CD4-positive, alpha-beta T cell treated with Interleukin-15 for 1 hour (primary cell): ENCODE data around the gene CPE.

Experiments used
- DNase-seq: peaks from one replicate; pipeline ENCODE4 v3.0.0-alpha.2; 2020

CPE gene

GRCh38 chr4:165367040-165367439 lies 11.8 kb upstream of the CPE start:
- DNase-seq, result no peak

DNA sequence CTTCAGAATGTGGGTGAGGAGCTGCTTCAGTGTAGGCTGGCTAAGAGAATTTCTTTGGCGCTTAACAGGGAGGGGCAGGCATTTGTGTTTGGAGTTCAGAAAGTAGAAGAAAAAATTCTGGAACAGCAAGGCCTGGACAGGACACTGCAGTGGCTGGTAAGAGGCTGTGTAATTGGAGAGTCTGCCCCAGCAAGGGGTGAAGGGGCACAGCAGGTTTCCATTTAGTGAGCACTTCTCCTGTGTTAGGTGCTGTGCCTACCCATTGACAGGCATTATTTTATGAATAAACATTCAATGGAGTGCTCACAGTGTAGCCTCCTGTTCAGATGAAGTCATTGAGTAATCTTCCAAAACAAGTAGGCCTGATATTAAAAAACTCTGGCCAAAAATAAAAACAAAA lies 10.7 kb upstream of the CPE start:
- no peak for DNase-seq

DNA sequence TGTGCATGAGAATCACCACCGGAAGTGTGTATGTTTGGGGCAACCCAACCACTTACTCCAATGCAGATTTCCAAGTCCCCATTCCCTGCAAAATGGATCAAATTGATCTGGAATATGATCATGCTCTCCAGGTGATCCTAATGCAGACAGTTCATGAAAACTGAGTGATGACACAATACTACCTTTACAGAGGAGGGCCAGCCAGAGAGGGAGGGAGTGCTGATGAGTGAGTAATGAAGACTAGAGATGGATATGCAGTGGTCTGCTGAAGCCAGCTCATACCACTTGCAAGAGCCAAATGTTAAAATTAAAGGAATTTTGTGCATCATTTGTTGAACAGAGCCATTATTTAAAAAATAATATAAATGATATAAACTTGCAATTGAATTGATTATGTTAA lies 10.2 kb upstream of the CPE start:
- DNase-seq, result no peak

GRCh38 chr4:165369522-165369921 lies 9.3 kb upstream of the CPE start:
- DNase-seq, result no peak

DNA sequence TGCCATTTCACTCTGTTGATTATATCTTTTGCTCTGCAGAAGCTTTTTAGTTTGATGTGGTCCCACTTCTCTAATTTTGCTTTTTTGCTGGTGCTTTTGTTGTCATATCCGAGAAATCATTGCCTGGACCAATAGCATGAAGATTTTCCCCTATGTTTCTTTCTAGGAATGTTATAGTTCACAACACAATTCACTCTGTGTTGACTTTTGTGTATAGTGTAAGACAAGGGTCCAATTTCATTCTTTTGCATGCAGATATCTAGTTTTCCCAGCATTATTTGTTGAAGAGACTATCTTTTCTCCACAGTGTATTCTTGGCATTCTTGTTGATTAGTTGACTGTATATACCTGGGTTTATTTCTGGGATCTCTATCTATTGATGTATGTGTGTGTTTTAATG lies 8.3 kb upstream of the CPE start:
- DNase-seq, result no peak

DNA sequence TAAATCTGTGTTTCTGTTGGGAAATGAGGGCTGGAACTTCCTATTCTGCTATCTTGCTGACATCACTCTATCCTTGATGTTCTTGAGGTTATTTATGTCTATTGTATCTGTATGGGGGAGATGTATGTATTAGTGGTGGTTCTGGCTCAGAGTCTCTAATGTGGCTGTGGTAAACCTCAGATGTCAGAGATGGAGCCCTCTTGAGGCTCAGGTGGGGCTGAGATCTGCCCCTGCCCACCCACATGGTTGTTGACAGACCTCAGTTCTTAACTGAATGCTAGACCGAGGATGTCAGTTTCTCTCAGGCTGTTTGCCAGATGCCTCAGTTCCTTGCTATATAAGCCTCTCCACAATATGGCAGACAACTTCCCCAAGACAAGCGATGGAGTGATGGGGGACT lies 3.3 kb upstream of the CPE start:
- DNase-seq, result no peak

GRCh38 chr4:165378398-165378744 lies 437 bp upstream of the CPE start:
- DNase-seq, result no peak

GRCh38 chr4:165379678-165380064 lies 863 bp downstream of the CPE start:
- no peak for DNase-seq

GRCh38 chr4:165380805-165381204 lies 2.0 kb downstream of the CPE start:
- no peak for DNase-seq

DNA sequence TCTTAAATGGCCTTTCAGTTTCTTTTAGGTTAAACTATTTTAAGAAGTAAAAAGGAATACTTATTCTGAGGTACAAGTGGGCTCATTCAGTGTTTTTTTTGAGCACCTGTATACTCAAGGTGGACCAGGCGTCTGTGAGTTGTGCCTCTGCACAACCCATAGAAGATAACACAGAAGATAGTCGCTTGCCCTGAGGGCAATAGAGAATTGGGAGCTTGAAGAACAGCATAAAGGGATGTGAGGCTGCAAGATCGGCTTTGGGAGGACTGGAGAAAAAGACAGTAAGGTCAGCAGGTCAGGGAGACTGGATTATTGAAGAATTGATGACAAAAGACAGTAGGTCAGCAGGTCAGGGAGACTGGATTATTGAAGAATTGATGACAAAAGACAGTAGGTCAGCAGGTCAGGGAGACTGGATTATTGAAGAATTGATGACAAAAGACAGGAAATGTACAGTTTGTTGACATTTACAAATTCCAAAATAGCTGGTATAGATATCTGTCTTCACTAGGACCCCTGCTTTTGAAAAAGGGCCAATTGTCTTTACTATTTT lies 3.1 kb downstream of the CPE start:
- no peak for DNase-seq

- DNase-seq, result no peak
Measured at GRCh38 chr4:165382640-165383039, 3.8 kb downstream of the CPE start.

DNA sequence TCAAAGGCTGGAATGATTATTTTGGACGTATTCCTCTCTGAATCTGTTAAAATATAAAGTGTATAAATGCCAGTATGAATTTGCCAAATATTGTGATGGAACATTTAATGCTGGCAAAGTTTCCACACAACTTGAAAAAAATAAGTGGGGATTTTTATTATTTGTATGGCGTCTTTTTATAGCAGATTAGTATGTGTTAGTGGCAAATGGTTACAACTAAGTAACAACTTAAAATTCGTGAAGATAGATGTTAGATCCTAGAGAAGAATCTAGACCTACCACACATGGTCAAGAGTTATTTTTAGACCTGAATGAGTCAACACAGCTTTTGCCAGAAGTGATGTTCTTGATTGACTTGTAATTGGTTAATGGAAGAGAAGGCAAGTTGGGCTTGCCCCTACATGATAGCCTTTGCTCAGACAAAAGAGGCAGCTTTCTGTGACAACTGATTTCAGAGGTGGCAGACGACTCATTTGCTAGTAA lies 4.8 kb downstream of the CPE start:
- DNase-seq, result no peak

DNA sequence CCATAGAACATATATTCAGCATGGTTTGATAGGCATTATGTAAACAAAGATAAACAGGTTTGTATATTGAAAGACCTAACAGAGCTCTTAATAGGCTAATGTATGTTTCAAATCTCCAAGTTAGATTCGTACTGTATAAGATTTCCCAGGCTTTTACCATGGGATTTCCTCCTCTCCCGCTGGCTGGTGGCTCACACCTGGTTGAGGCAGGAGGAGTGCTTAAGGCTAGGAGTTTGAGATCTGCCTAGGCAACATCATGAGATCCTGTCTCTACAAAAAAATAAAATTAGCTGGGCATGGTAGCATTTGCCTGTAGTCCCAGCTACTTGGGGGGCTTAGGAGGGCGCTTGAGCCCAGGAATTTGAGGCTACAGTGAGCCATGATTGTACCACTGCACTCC lies 5.4 kb downstream of the CPE start:
- no peak for DNase-seq

DNA sequence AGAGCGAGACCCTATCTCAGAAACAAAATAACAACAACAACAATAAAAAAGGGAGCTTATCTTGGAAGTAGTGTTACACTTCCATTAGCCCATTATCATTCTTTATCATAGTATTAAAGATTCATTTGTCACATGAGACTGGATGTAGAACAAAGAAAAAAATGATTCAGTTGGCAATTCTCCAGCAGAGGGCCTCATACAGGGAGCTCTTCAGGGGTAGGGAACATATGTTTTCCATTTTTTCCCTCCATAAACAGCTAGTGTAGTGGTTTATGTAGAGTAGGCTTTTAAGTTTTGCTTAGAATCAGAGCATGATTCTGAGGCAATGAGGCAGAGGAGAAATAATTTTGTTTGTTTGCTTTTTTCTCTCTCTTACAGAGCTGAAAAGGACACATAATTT lies 5.8 kb downstream of the CPE start:
- DNase-seq, result no peak

GRCh38 chr4:165385126-165385525 lies 6.3 kb downstream of the CPE start:
- no peak for DNase-seq

DNA sequence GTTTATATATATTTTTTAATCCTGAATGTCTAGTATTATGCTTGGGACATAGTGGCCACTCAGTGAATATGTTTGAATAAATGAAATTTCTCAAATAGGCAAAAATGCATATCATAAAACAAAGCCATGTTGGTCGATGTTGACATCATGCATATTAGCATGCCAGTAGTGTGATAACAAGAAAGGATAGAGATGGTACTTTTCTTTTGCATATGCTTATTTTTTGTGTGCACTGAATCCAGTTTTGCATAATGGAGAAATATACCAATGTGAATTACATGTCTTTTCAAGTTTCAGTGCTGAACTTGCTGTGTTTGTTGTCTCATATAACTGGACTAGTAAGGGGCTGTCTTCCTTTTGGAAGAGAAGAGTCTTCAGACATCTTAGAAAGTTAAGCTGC lies 7.5 kb downstream of the CPE start:
- no peak for DNase-seq

DNA sequence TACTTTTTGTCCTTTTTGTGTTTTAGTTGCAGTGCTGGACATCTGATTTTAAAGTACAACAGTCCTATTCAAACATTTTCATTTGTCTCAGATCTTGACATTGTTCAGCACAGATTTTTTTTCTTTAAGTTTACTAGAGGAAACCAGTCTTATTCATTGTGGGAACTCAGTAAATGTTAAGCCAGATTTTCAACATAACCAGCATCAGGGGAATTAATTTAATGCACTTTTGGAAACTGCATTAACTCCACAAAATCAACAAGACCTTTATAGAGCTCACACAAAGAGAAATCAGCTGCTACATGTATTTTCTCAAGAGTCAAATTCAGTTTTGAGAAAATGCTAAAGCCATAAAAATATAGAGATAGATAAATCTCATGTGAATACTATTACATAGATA lies 9.9 kb downstream of the CPE start:
- no peak for DNase-seq

- DNase-seq, result no peak
Measured at GRCh38 chr4:165393051-165393450, 14.2 kb downstream of the CPE start.

DNA sequence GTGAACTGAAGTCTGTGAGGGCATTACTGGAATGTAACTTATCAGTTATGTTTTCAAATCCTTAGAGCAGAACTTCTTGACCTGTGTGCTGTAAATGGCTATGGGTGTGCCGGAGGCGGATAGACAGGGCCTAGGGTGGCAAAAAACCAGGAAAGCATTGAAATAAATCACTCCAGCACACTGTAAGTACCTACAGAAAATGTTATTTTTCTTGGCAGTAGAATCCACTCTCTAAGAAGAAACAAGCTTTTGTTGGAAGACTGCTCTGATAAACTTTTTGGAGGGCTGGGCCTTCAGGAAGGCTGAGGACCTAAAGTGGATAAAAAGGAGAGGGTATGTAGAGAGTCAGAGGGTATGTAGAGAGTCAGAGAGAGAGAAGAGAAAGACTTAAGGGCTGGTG lies 14.9 kb downstream of the CPE start:
- no peak for DNase-seq

DNA sequence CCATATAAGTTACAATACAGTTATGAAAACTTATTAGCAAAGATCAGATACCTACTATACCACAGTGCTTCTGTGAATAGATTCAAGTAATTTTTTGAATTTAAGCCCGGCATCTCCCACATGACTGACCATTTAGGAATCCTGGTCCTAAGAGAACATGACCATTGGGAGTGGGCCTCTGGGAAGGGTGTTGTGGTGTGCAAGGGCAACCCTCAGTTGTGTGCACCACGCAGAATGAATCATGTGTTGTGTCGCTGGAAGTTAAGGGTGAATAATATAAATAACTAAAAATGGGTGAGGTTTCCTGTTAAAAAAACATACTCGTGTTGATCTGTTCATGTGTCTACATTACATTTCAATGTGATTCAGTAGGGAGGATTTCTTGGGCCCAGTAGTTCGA lies 15.5 kb downstream of the CPE start:
- no peak for DNase-seq

- DNase-seq, result no peak
Measured at GRCh38 chr4:165398570-165398969, 19.8 kb downstream of the CPE start.

GRCh38 chr4:165402375-165402774 lies 23.6 kb downstream of the CPE start:
- DNase-seq, result no peak

DNA sequence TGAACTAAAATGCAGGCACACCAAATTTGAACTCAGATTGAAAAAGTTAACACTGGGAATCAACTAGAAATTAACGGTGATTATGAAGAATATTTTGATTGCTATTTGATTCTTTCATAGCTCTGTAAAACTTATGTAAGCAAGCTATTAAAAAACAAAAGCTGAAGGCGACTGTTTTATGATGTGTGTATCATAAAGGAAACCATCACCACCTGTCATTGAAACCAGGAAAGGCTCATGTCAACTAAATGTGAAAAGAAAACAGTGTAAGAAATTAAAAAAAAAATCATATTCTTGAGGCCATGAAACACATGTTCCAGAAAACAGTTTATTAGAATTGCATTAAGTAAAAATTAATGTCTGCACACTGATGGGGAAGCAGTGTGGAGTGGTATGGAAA lies 24.2 kb downstream of the CPE start:
- no peak for DNase-seq

DNA sequence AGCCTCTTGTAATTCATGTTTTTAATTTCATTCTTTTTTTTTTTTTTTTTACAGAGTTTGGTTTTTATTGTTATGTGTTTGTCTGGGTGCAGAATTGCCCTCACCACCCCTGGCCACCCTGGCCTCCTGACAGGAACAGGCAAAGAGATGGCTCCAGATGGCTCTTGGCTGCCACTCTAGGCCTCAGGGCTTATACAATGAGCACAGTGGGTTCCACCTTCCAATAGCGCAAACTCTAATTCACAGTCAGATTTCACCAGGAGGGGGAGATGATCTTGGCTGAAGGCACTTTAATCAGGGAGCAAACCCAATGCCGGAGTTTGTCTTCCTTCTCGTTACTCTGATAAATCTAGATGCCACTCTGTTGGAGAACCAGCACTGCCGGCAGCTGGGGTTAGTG lies 24.8 kb downstream of the CPE start:
- DNase-seq, result no peak

DNA sequence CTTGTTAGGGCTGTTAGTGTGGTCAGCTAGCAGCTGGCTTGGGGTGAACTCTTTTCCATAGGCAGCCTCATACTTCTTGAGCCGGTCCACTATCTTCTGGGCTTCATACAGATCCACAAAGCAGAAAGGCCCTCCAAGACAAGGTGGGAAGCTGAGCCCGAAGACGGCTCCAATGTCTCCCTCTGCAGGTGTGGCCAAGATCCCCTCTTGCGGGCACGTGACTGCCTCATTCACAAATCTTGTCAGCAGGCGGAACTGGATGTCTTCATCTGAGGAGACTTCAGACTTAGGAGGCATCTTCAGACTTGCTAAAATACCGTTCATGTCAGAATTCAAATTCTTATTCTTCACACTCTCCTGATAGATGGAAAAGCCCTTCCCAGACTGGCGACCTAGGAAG lies 25.3 kb downstream of the CPE start:
- no peak for DNase-seq

DNA sequence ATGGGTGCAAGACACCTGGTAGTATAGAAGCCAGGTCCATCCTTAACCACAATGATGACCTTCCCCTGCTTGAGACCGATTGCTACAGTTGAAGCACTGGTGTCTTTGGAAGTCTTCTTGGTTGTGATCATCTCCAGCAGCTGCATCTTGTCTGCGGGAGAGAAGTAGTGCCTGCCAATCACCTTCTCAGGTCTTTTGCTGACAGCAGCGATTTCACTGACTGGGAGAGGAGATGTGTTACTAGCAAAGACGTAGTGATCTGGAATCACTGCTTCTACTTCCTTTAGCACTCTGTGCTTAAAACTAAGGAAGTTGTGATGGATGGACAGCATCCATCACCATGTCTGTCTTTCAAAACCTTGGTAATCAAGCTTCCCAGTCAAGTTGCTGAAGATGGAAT lies 25.9 kb downstream of the CPE start:
- no peak for DNase-seq
